Measurements from ENCODE around the gene TUBE1. TPM values are rescaled to one million over a fixed set of nuclear protein-coding genes. Genes with fewer than 3 reads are reported as not detected.

The TUBE1 gene
- total RNA-seq, 1 experiment from 2014 or later: 24.4 TPM

DNA sequence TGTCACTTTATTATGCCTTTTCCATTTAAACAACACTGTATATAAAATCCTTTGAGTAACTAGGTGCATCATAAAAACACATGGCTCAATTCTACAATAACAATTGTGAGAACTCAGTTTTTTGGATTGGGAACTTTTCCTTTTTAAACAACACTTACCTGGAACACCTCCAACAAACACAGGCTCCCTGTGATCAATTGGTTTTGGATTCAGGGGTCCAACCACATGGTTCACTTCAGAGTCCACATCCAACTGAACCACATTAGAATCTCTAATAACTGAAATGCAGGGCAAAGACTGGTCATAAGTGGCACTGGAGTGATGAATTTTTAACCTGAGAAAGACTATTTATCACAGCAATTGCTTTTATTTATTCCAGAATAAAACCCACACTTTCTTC is 26.6 kb upstream of the TUBE1 start:
- POLR2A ChIA-PET (ENCODE audit: low non-redundant PET): no interaction called here
- Histone ChIP-seq H3K4me3 (ENCODE audit: low read depth, low read length, poor library complexity, severe bottlenecking) (no peak overlapping the region), H3K4me1 (ENCODE audit: insufficient read depth, low read length, poor library complexity, severe bottlenecking) (no peaks in the 10 kb centered on the region), H3K36me3 (ENCODE audit: insufficient read depth, low read length, poor library complexity, severe bottlenecking) (no peaks in the 10 kb centered on the region), H3K27ac (ENCODE audit: low read depth, low read length, poor library complexity, severe bottlenecking) (no peak overlapping the region), H3K27me3 (replicated peaks; ENCODE audit: insufficient read depth, low read depth, low read length, poor library complexity) (peaks cover 4% of the 10 kb centered on the region), H3K9me3 (ENCODE audit: low read depth, low read length, poor library complexity, severe bottlenecking) (no peaks in the 10 kb centered on the region)
- BruUV-seq (replicated peaks): no TSS peak
- TF ChIP-seq, protein P1, sequence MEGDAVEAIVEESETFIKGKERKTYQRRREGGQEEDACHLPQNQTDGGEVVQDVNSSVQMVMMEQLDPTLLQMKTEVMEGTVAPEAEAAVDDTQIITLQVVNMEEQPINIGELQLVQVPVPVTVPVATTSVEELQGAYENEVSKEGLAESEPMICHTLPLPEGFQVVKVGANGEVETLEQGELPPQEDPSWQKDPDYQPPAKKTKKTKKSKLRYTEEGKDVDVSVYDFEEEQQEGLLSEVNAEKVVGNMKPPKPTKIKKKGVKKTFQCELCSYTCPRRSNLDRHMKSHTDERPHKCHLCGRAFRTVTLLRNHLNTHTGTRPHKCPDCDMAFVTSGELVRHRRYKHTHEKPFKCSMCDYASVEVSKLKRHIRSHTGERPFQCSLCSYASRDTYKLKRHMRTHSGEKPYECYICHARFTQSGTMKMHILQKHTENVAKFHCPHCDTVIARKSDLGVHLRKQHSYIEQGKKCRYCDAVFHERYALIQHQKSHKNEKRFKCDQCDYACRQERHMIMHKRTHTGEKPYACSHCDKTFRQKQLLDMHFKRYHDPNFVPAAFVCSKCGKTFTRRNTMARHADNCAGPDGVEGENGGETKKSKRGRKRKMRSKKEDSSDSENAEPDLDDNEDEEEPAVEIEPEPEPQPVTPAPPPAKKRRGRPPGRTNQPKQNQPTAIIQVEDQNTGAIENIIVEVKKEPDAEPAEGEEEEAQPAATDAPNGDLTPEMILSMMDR (conservative IDR thresholded peaks at IDR 0.05; ENCODE audit: low read depth, low read length): no peak
- no peak for TF ChIP-seq EZH2 (IDR thresholded peaks at IDR 0.05; ENCODE audit: borderline replicate concordance, low read depth, low read length, poor library complexity, severe bottlenecking)
- intact Hi-C loops (cut with micrococcal nuclease; ENCODE audit: unreplicated experiment): no loop called here
- DNase-seq (ENCODE audit: low spot score): no peak
- CTCF ChIA-PET: no interaction called here

DNA sequence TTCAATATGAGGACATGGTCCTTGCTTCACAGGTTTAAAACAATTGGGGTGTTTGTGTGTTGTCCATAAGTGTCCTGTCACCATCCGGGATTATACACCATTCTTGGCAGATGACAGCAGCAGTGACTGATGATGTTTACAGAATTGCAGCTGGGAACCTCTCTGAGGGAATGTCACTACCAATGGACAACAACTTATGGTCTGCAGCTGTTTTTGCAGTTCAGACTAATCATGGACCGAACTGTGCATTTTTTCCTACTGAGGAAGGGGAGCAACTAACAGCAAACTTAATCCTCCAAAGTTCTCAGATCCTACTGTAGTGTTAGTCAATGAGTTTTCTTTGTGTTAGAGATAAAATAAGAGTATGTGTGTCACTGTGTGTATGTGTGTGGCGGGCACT is 26.1 kb upstream of the TUBE1 start:
- ChIA-PET POLR2A (ENCODE audit: low non-redundant PET) (no interaction called here), CTCF (no interaction called here)
- DNase-seq (ENCODE audit: low spot score): no peak
- Histone ChIP-seq H3K4me1 (ENCODE audit: insufficient read depth, low read length, poor library complexity, severe bottlenecking) (no peaks in the 10 kb centered on the region), H3K9me3 (ENCODE audit: low read depth, low read length, poor library complexity, severe bottlenecking) (no peaks in the 10 kb centered on the region), H3K27me3 (replicated peaks; ENCODE audit: insufficient read depth, low read depth, low read length, poor library complexity) (peaks cover 4% of the 10 kb centered on the region), H3K27ac (ENCODE audit: low read depth, low read length, poor library complexity, severe bottlenecking) (no peak overlapping the region), H3K36me3 (ENCODE audit: insufficient read depth, low read length, poor library complexity, severe bottlenecking) (no peaks in the 10 kb centered on the region), H3K4me3 (ENCODE audit: low read depth, low read length, poor library complexity, severe bottlenecking) (no peak overlapping the region)
- TF ChIP-seq, protein P1 (conservative IDR thresholded peaks at IDR 0.05; ENCODE audit: low read depth, low read length): no peak
- TF ChIP-seq EZH2 (IDR thresholded peaks at IDR 0.05; ENCODE audit: borderline replicate concordance, low read depth, low read length, poor library complexity, severe bottlenecking): no peak
- intact Hi-C loops (cut with micrococcal nuclease; ENCODE audit: unreplicated experiment): no loop called here
- no TSS peak for BruUV-seq (replicated peaks)

DNA sequence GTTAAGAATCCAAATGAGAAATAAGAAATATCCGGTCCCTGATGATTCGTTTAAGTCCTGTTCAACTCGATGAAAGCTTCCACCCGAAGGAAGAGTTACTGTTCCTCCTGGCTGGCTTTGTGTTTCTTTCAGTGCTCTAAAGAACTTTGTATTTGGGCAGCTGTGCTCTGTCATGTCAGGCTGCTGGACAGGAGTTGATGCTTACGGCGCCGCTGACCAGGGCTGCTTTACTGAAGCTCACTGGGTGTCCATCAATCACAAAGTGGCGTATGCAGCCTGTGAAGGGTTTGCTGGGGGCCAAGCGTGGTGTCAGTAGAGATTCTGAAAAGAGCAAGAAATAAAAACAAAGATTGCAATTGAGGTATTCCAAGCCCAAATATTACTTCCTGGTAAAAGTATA is 22.0 kb upstream of the TUBE1 start:
- POLR2A ChIA-PET (ENCODE audit: low non-redundant PET): no interaction called here

More for the DNA sequence above, 22.0 kb upstream of the TUBE1 start:
- Histone ChIP-seq H3K4me3 (ENCODE audit: low read depth, low read length, poor library complexity, severe bottlenecking) (no peak overlapping the region), H3K9me3 (ENCODE audit: low read depth, low read length, poor library complexity, severe bottlenecking) (no peaks in the 10 kb centered on the region), H3K36me3 (ENCODE audit: insufficient read depth, low read length, poor library complexity, severe bottlenecking) (no peaks in the 10 kb centered on the region), H3K27me3 (replicated peaks; ENCODE audit: insufficient read depth, low read depth, low read length, poor library complexity) (no peaks in the 10 kb centered on the region), H3K4me1 (ENCODE audit: insufficient read depth, low read length, poor library complexity, severe bottlenecking) (no peaks in the 10 kb centered on the region), H3K27ac (ENCODE audit: low read depth, low read length, poor library complexity, severe bottlenecking) (no peak overlapping the region)
- no TSS peak for BruUV-seq (replicated peaks)
- CTCF ChIA-PET: no interaction called here
- intact Hi-C loops (cut with micrococcal nuclease; ENCODE audit: unreplicated experiment): no loop called here
- TF ChIP-seq, protein P1 (conservative IDR thresholded peaks at IDR 0.05; ENCODE audit: low read depth, low read length): no peak
- no peak for TF ChIP-seq EZH2 (IDR thresholded peaks at IDR 0.05; ENCODE audit: borderline replicate concordance, low read depth, low read length, poor library complexity, severe bottlenecking)
- DNase-seq (ENCODE audit: low spot score): no peak
